Measurements from ENCODE around the gene RRAGD.

DNA sequence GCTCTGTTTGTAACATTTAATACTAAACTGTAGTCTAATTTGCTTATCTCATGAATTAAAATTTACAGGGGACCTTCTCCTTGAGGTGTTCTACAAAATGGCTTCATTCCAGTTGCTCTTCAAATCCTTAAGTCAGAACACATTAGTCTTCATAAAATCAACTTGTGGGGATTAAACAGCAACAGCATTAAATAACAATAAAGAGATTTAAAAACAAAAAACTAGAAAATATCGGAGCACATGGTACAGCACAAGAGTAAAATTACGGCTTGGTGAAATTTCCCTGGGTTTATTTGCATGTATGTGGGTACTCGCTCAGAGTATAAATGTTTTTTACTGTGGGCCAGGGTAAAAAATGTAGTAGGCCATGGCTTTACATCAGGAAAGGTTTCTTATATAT, 12.0 kb downstream of the RRAGD start:
- TF ChIP-seq, protein P1, sequence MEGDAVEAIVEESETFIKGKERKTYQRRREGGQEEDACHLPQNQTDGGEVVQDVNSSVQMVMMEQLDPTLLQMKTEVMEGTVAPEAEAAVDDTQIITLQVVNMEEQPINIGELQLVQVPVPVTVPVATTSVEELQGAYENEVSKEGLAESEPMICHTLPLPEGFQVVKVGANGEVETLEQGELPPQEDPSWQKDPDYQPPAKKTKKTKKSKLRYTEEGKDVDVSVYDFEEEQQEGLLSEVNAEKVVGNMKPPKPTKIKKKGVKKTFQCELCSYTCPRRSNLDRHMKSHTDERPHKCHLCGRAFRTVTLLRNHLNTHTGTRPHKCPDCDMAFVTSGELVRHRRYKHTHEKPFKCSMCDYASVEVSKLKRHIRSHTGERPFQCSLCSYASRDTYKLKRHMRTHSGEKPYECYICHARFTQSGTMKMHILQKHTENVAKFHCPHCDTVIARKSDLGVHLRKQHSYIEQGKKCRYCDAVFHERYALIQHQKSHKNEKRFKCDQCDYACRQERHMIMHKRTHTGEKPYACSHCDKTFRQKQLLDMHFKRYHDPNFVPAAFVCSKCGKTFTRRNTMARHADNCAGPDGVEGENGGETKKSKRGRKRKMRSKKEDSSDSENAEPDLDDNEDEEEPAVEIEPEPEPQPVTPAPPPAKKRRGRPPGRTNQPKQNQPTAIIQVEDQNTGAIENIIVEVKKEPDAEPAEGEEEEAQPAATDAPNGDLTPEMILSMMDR (IDR thresholded peaks at IDR 0.05): no peak
- no peak for TF ChIP-seq POLR2AphosphoS5 (IDR thresholded peaks at IDR 0.05)
- TF ChIP-seq POLR2A (IDR thresholded peaks at IDR 0.05): no peak

Measured in sigmoid colon (tissue), 4 donors.